Measurements from ENCODE around the gene ARSJ.
"Not testable (repeated sequence)": the region's sequence is repeated elsewhere in the genome, so short reads cannot be mapped to it uniquely, and the experiment has no call there.

ARSJ gene

GRCh38 chr4:113955411-113955810, 24.0 kb downstream of the ARSJ start:
- no peak for DNase-seq

GRCh38 chr4:113953888-113954287, 25.6 kb downstream of the ARSJ start:
- DNase-seq = no peak

GRCh38 chr4:113952452-113953029, 26.9 kb downstream of the ARSJ start:
- DNase-seq = no peak

- no peak for DNase-seq
These were observed 28.2 kb downstream of the ARSJ start for GRCh38 chr4:113951263-113951662.

- no peak for DNase-seq
These were observed 29.2 kb downstream of the ARSJ start for GRCh38 chr4:113950207-113950606.

GRCh38 chr4:113947484-113947883, 32.0 kb downstream of the ARSJ start:
- no peak for DNase-seq

- no peak for DNase-seq
These were observed 33.5 kb downstream of the ARSJ start for GRCh38 chr4:113945906-113946305.

GRCh38 chr4:113943863-113944262, 35.6 kb downstream of the ARSJ start:
- DNase-seq = no peak

- no peak for DNase-seq
These were observed 36.4 kb downstream of the ARSJ start for GRCh38 chr4:113943085-113943484.

- DNase-seq = no peak
These were observed 37.6 kb downstream of the ARSJ start for GRCh38 chr4:113941836-113942235.

GRCh38 chr4:113940103-113940502, 39.3 kb downstream of the ARSJ start:
- DNase-seq = not testable (repeated sequence)

- DNase-seq = no peak
These were observed 44.3 kb downstream of the ARSJ start for GRCh38 chr4:113935190-113935589.

GRCh38 chr4:113924706-113925105, 54.7 kb downstream of the ARSJ start:
- DNase-seq = not testable (repeated sequence)

GRCh38 chr4:113921089-113921794, 58.2 kb downstream of the ARSJ start:
- no peak for DNase-seq

GRCh38 chr4:113919611-113920010, 59.8 kb downstream of the ARSJ start:
- DNase-seq = no peak

- no peak for DNase-seq
These were observed 60.3 kb downstream of the ARSJ start for GRCh38 chr4:113919145-113919544.

- no peak for DNase-seq
These were observed 70.6 kb downstream of the ARSJ start for GRCh38 chr4:113908829-113909228.

- DNase-seq = no peak
These were observed 71.9 kb downstream of the ARSJ start for GRCh38 chr4:113907559-113907958.

- no peak for DNase-seq
These were observed 74.1 kb downstream of the ARSJ start for GRCh38 chr4:113905301-113905700.

GRCh38 chr4:113904877-113905276, 74.6 kb downstream of the ARSJ start:
- no peak for DNase-seq

GRCh38 chr4:113901994-113902787, 77.3 kb downstream of the ARSJ start:
- peak; percentile 66 for DNase-seq

GRCh38 chr4:113899271-113900070, 80.0 kb downstream of the ARSJ start:
- peak; percentile 1 for DNase-seq

GRCh38 chr4:113893546-113893945, 85.9 kb downstream of the ARSJ start:
- no peak for DNase-seq

Data from stimulated activated naive CD4-positive, alpha-beta T cell treated with Interleukin-2 at 50 U/mL for 16 hours (primary cell).